Gastroesophageal sphincter (tissue), 3 donors: ENCODE measurements around the gene NUP62.

Experiments
- EP300 ChIP-seq: sonication (generic); formaldehyde crosslinking; IDR thresholded peaks from one replicate; pipeline ENCODE4 v1.6.1; 2017; ENCODE audit warnings: antibody characterized with exemption, mild to moderate bottlenecking
- POLR2A ChIP-seq, 2 donors: fragments of 450-650 bp; IDR thresholded peaks; one replicate each; pipeline ENCODE4 v1.6.1; 2017; ENCODE audit warnings: antibody characterized with exemption in 2 of 2, mild to moderate bottlenecking in 2 of 2, moderate library complexity in 1 of 2
- POLR2AphosphoS5 ChIP-seq: sonication (generic); formaldehyde crosslinking; IDR thresholded peaks from one replicate; pipeline ENCODE4 v1.6.1; 2017; ENCODE audit warnings: antibody characterized with exemption
- TF ChIP-seq, protein P1 (sequence below), 4 experiments: fragments of 200-600 bp in 2 of 4; fragments of 450-650 bp in 2 of 4; sonication (generic) in 1 of 4; IDR thresholded peaks; one replicate each; pipeline ENCODE4 v1.5.1; 2017 to 2019; ENCODE audit warnings: antibody characterized with exemption in 4 of 4, mild to moderate bottlenecking in 2 of 4, moderate library complexity in 2 of 4

DNA sequence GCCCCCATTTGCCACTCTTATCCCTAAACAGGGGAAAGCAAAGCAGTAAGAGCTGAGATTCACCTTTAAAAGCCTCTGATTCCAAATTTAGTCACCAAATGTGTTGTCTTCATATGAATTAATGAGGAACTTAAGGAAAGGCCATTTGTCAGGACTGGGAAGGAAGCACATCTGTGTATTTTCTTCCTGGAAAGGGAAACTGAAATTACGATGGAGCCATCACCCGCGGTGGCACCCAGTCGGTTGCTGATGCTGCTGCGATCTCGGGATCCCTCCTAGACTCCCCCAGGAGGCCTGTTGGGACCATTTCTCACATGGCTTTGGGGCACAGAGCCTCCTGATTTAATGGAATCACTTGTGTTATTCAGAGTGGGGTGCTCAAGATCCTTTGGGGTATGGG, 25.2 kb downstream of the NUP62 start:
- no peak for TF ChIP-seq EP300
- TF ChIP-seq, protein P1, sequence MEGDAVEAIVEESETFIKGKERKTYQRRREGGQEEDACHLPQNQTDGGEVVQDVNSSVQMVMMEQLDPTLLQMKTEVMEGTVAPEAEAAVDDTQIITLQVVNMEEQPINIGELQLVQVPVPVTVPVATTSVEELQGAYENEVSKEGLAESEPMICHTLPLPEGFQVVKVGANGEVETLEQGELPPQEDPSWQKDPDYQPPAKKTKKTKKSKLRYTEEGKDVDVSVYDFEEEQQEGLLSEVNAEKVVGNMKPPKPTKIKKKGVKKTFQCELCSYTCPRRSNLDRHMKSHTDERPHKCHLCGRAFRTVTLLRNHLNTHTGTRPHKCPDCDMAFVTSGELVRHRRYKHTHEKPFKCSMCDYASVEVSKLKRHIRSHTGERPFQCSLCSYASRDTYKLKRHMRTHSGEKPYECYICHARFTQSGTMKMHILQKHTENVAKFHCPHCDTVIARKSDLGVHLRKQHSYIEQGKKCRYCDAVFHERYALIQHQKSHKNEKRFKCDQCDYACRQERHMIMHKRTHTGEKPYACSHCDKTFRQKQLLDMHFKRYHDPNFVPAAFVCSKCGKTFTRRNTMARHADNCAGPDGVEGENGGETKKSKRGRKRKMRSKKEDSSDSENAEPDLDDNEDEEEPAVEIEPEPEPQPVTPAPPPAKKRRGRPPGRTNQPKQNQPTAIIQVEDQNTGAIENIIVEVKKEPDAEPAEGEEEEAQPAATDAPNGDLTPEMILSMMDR (IDR thresholded peaks at IDR 0.05) = no peak
- no peak for TF ChIP-seq POLR2A (IDR thresholded peaks at IDR 0.05)
- no peak for TF ChIP-seq POLR2AphosphoS5
